Fibroblast of lung (primary cell): ENCODE measurements around the gene CMIP. TPM values are rescaled to one million over a fixed set of nuclear protein-coding genes. Genes with fewer than 3 reads are reported as not detected.

ENCODE experiments used
- DNase-seq, 2 donors: peaks; one replicate each; pipeline versions ENCODE4 v3.0.0 to v3.0.0-alpha.2; 2010; ENCODE audit warnings: low read depth in 2 of 2
- H2AFZ ChIP-seq: 2 replicates; pipeline ENCODE4 v1.5.1; 2012; ENCODE audit warnings: low read length, control low read depth, inconsistent platforms
- H3K27ac ChIP-seq: 2 replicates; pipeline ENCODE4 v1.5.1; 2011; ENCODE audit warnings: low read length, control low read depth; ENCODE audit not compliant: insufficient read depth
- H3K27me3 ChIP-seq: 2 replicates; pipeline ENCODE4 v1.5.1; 2011; ENCODE audit warnings: mild to moderate bottlenecking, low read length; ENCODE audit not compliant: control insufficient read depth, insufficient read depth
- H3K36me3 ChIP-seq: 2 replicates; pipeline ENCODE4 v1.5.1; 2011; ENCODE audit warnings: low read length; ENCODE audit not compliant: control insufficient read depth, insufficient read depth
- H3K4me1 ChIP-seq: 2 replicates; pipeline ENCODE4 v1.5.1; 2011; ENCODE audit warnings: low read length; ENCODE audit not compliant: control insufficient read depth, insufficient read depth; ENCODE audit errors: extremely low read depth
- H3K4me2 ChIP-seq: 2 replicates; pipeline ENCODE4 v1.5.1; 2011; ENCODE audit warnings: low read length, control low read depth; ENCODE audit not compliant: insufficient read depth; ENCODE audit errors: extremely low read depth
- H3K4me3 ChIP-seq, 4 experiments: fragments of 200-600 bp in 1 of 4; sonication (generic) in 1 of 4; replicated peaks in 1 of 4; 2 replicates each; pipeline ENCODE4 v1.5.1; 2011 to 2016; ENCODE audit warnings: low read length in 4 of 4, low read depth in 3 of 4, mild to moderate bottlenecking in 3 of 4, control low read depth in 2 of 4, inconsistent platforms in 1 of 4, mixed read lengths in 1 of 4; ENCODE audit not compliant: insufficient read depth in 1 of 4; ENCODE audit errors: control extremely low read depth in 1 of 4
- H3K79me2 ChIP-seq: 2 replicates; pipeline ENCODE4 v1.5.1; 2012; ENCODE audit warnings: mild to moderate bottlenecking, low read length, inconsistent platforms; ENCODE audit not compliant: control insufficient read depth, insufficient read depth
- H3K9ac ChIP-seq: 2 replicates; pipeline ENCODE4 v1.5.1; 2011; ENCODE audit warnings: mild to moderate bottlenecking, low read length, control low read depth; ENCODE audit not compliant: insufficient read depth
- H3K9me3 ChIP-seq: 2 replicates; pipeline ENCODE4 v1.5.1; 2012; ENCODE audit warnings: low read depth, low read length; ENCODE audit not compliant: control insufficient read depth, insufficient read depth
- H4K20me1 ChIP-seq: 2 replicates; pipeline ENCODE4 v1.5.1; 2011; ENCODE audit warnings: low read length; ENCODE audit not compliant: control insufficient read depth, insufficient read depth; ENCODE audit errors: extremely low read depth
- EZH2 ChIP-seq: IDR thresholded peaks from 2 replicates; pipeline ENCODE4 v1.5.1; 2012; ENCODE audit warnings: low read length, control low read depth, mild to moderate bottlenecking; ENCODE audit errors: missing control alignments
- polyA plus RNA-seq, 2 donors: library from polyadenylated mRNA; depleted of rRNA in 1 of 2; stranded (reverse) in 1 of 2; unstranded in 1 of 2; fragments of >200 nt; gene quantifications; 2 replicates each; pipeline ENCODE4 v1.2.1, GENCODE V29; 2011 to 2012; ENCODE audit warnings: missing spikeins in 1 of 2
- total RNA-seq: library from RNA; depleted of rRNA; stranded (reverse); fragments of >200 nt; gene quantifications from 2 replicates; pipeline ENCODE4 v1.2.1, GENCODE V29; 2014
- TF ChIP-seq, protein P1 (sequence below), 2 donors: IDR thresholded peaks in 1 of 2; conservative IDR thresholded peaks in 1 of 2; 1 replicate in 1 of 2; 2 replicates in 1 of 2; pipeline ENCODE4 v1.5.1; 2011 to 2012; ENCODE audit warnings: low read length in 2 of 2, control low read depth in 1 of 2, inconsistent platforms in 1 of 2, low read depth in 1 of 2, mild to moderate bottlenecking in 1 of 2

The CMIP gene
- total and polyA plus RNA-seq, 2 donors (not counting 1 experiment from before 2014, with no cell fraction given): 1.9 to 5.1 TPM

DNA sequence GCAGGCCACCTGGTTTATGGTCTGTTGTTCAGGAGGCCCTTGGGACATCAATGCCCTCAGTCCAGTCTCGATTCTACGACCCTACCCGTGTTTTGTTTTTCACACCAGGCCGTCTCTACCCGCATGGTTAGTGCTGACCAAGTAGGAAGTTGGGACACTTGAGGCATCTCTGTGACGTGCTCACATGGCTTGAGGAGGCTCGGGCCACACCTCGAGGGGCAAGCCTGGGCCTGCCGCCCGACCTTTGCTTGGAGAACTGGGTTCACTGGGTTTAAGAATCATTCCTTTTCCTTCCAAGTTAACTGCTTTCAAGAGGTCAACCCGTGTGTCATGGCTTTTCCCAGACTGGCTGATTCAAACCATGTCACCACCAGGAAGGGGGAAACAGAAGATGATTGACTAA is 86.8 kb downstream of the CMIP start:
- peak overlapping the region; percentile 5 for H3K9ac ChIP-seq

GRCh38 chr16:81532491-81533174 is 88.0 kb downstream of the CMIP start:
- Histone ChIP-seq H3K27ac (no peak overlapping the region), H2AFZ (no peak overlapping the region), H3K4me2 (no peak overlapping the region), H3K79me2 (peaks cover 2% of the 10 kb centered on the region), H3K36me3 (no peaks in the 10 kb centered on the region), H4K20me1 (no peaks in the 10 kb centered on the region), H3K9me3 (no peaks in the 10 kb centered on the region), H3K4me3 (no peak overlapping the region), H3K9ac (no peak overlapping the region), H3K27me3 (no peaks in the 10 kb centered on the region), H3K4me1 (no peaks in the 10 kb centered on the region)
- no peak for TF ChIP-seq EZH2
- TF ChIP-seq, protein P1, sequence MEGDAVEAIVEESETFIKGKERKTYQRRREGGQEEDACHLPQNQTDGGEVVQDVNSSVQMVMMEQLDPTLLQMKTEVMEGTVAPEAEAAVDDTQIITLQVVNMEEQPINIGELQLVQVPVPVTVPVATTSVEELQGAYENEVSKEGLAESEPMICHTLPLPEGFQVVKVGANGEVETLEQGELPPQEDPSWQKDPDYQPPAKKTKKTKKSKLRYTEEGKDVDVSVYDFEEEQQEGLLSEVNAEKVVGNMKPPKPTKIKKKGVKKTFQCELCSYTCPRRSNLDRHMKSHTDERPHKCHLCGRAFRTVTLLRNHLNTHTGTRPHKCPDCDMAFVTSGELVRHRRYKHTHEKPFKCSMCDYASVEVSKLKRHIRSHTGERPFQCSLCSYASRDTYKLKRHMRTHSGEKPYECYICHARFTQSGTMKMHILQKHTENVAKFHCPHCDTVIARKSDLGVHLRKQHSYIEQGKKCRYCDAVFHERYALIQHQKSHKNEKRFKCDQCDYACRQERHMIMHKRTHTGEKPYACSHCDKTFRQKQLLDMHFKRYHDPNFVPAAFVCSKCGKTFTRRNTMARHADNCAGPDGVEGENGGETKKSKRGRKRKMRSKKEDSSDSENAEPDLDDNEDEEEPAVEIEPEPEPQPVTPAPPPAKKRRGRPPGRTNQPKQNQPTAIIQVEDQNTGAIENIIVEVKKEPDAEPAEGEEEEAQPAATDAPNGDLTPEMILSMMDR (conservative IDR thresholded peaks at IDR 0.05 in 1 of 2, IDR thresholded peaks at IDR 0.05 in 1 of 2; ENCODE audit: low read depth in 1 of 2, low read length in 2 of 2): no peak
- no peak for DNase-seq

More for the DNA sequence above, 86.8 kb downstream of the CMIP start:
- no peaks in the 10 kb centered on the region for H3K9me3 ChIP-seq
- peaks cover 1% of the 10 kb centered on the region for H3K4me1 ChIP-seq
- H3K79me2 ChIP-seq: peaks cover 2% of the 10 kb centered on the region
- H3K4me2 ChIP-seq: no peak overlapping the region
- H3K36me3 ChIP-seq: no peaks in the 10 kb centered on the region
- H3K27me3 ChIP-seq: no peaks in the 10 kb centered on the region
- no peak overlapping the region for H3K27ac ChIP-seq
- no peaks in the 10 kb centered on the region for H4K20me1 ChIP-seq
- DNase-seq: no peak
- no peak overlapping the region for H3K4me3 ChIP-seq
- no peak overlapping the region for H2AFZ ChIP-seq
- TF ChIP-seq, protein P1 (conservative IDR thresholded peaks at IDR 0.05 in 1 of 2, IDR thresholded peaks at IDR 0.05 in 1 of 2; ENCODE audit: low read depth in 1 of 2, low read length in 2 of 2): no peak
- TF ChIP-seq EZH2: no peak

DNA sequence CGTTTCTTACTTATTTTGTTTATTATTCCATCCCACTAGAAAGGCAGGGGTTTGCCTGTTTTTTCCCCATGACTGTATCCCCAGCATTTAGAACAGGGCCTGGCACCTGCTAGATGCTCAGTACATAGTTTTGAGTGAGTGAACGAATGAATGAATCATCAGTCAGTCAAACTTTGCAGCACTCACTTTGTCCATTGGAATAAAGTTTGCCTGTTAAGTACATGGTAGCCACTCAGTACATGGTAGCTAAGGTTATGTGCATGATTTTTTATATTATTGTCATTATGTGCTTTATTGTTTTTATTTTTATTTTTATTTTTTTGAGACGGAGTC is 88.5 kb downstream of the CMIP start:
- H3K27ac ChIP-seq: no peak overlapping the region
- no peak overlapping the region for H3K9ac ChIP-seq
- H4K20me1 ChIP-seq: no peaks in the 10 kb centered on the region
- H3K4me2 ChIP-seq: no peak overlapping the region
- H3K4me3 ChIP-seq: no peak overlapping the region
- no peaks in the 10 kb centered on the region for H3K9me3 ChIP-seq
- TF ChIP-seq, protein P1 (conservative IDR thresholded peaks at IDR 0.05 in 1 of 2, IDR thresholded peaks at IDR 0.05 in 1 of 2; ENCODE audit: low read depth in 1 of 2, low read length in 2 of 2): no peak
- TF ChIP-seq EZH2: no peak
- no peak overlapping the region for H2AFZ ChIP-seq
- no peak for DNase-seq
- no peaks in the 10 kb centered on the region for H3K4me1 ChIP-seq
- H3K36me3 ChIP-seq: no peaks in the 10 kb centered on the region
- no peaks in the 10 kb centered on the region for H3K79me2 ChIP-seq
- H3K27me3 ChIP-seq: no peaks in the 10 kb centered on the region
